ENCODE measurements around the gene CLP1. TPM values are rescaled to one million over a fixed set of nuclear protein-coding genes. Genes with fewer than 3 reads are reported as not detected.

Gene CLP1
- polyA plus RNA-seq, 1 donor from 2014 or later: 18.2 TPM

DNA sequence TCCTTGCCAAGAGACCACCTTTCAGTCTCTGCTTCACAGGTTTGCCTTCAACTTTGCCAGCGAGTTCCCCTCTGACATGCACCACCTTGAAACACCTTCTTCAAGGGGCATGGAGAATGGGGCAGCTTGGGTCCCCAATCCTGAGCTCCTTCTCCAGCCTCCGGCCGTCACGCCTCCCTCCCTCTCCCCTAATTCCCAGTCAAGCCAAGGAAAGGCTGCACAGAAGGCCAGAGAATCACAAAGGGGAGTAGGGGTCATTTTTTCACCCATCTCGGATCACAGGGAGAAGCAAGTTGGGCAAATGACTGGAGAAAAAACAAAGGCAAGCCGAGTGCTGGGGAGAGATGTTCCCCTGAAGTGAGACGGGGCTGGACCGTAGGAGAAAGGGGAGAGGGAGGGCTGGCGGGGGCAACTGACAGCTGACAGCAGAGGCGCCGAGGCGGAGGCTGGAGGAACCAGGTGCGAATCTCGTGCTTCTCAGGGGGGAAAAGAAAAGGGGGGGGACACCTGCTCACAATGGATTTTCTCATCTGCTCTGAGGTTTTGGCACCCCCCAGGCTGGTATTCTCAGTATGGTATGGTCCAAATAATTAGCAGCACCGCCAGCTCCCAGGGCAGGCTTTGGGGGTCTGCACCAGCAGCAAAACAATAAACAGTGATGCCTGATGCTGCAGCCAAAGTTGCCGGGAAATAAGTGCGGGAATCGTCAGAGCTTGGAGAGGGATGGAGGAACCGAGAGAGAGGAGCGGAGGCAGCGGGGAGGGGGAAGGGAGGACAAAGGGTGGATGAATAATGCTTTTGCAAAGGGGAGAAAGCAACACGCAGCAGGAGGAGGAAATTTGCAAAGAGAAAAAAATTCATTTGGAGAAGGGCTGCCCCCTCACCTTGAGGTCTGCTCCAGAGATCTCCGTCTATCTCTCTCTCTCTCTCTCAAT is 8.5 kb upstream of the CLP1 start:
- H3F3A ChIP-seq (ENCODE audit: insufficient read depth, low read length, poor library complexity, severe bottlenecking): no peaks in the 10 kb centered on the region
- H3K9me2 ChIP-seq (ENCODE audit: insufficient read depth, low read length): no peaks in the 10 kb centered on the region
- peak overlapping the region; percentile 97 for H3K4me2 ChIP-seq (ENCODE audit: low read length)
- no peaks in the 10 kb centered on the region for H3K27me3 ChIP-seq (ENCODE audit: insufficient read depth, low read depth, low read length)
- H3K9me3 ChIP-seq (ENCODE audit: low read length): no peaks in the 10 kb centered on the region
- no peaks in the 10 kb centered on the region for H4K20me1 ChIP-seq (ENCODE audit: insufficient read depth)
- peak overlapping the region; percentile 51 for H2AFZ ChIP-seq (ENCODE audit: low read depth, low read length)
- no peaks in the 10 kb centered on the region for H3K36me3 ChIP-seq (ENCODE audit: insufficient read depth, low read length)
- peak overlapping the region; percentile 94 for H3K27ac ChIP-seq (ENCODE audit: low read length)
- peak overlapping the region; percentile 97 for H3K9ac ChIP-seq (ENCODE audit: low read length)
- H3K79me2 ChIP-seq (replicated peaks; ENCODE audit: insufficient read depth, low read length): peaks cover 9% of the 10 kb centered on the region
- TF ChIP-seq TAF1 (IDR thresholded peaks at IDR 0.05; ENCODE audit: low read depth) (peak; percentile 3), EZH2 (IDR thresholded peaks at IDR 0.05; ENCODE audit: borderline replicate concordance, insufficient read depth, low read length, poor library complexity, severe bottlenecking) (no peak), EP300 (conservative IDR thresholded peaks at IDR 0.05; ENCODE audit: poor library complexity, severe bottlenecking) (no peak), POLR2AphosphoS5 (IDR thresholded peaks at IDR 0.05) (peak; percentile 26), SMC3 (conservative IDR thresholded peaks at IDR 0.05; ENCODE audit: poor library complexity) (peak; percentile 9), MXI1 (conservative IDR thresholded peaks at IDR 0.05; ENCODE audit: poor library complexity, severe bottlenecking) (peak; percentile 30), RAD21 (conservative IDR thresholded peaks at IDR 0.05) (no peak)
- TF ChIP-seq, protein P1, sequence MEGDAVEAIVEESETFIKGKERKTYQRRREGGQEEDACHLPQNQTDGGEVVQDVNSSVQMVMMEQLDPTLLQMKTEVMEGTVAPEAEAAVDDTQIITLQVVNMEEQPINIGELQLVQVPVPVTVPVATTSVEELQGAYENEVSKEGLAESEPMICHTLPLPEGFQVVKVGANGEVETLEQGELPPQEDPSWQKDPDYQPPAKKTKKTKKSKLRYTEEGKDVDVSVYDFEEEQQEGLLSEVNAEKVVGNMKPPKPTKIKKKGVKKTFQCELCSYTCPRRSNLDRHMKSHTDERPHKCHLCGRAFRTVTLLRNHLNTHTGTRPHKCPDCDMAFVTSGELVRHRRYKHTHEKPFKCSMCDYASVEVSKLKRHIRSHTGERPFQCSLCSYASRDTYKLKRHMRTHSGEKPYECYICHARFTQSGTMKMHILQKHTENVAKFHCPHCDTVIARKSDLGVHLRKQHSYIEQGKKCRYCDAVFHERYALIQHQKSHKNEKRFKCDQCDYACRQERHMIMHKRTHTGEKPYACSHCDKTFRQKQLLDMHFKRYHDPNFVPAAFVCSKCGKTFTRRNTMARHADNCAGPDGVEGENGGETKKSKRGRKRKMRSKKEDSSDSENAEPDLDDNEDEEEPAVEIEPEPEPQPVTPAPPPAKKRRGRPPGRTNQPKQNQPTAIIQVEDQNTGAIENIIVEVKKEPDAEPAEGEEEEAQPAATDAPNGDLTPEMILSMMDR (IDR thresholded peaks at IDR 0.05; ENCODE audit: poor library complexity, severe bottlenecking): no peak
- TF ChIP-seq, protein P2, sequence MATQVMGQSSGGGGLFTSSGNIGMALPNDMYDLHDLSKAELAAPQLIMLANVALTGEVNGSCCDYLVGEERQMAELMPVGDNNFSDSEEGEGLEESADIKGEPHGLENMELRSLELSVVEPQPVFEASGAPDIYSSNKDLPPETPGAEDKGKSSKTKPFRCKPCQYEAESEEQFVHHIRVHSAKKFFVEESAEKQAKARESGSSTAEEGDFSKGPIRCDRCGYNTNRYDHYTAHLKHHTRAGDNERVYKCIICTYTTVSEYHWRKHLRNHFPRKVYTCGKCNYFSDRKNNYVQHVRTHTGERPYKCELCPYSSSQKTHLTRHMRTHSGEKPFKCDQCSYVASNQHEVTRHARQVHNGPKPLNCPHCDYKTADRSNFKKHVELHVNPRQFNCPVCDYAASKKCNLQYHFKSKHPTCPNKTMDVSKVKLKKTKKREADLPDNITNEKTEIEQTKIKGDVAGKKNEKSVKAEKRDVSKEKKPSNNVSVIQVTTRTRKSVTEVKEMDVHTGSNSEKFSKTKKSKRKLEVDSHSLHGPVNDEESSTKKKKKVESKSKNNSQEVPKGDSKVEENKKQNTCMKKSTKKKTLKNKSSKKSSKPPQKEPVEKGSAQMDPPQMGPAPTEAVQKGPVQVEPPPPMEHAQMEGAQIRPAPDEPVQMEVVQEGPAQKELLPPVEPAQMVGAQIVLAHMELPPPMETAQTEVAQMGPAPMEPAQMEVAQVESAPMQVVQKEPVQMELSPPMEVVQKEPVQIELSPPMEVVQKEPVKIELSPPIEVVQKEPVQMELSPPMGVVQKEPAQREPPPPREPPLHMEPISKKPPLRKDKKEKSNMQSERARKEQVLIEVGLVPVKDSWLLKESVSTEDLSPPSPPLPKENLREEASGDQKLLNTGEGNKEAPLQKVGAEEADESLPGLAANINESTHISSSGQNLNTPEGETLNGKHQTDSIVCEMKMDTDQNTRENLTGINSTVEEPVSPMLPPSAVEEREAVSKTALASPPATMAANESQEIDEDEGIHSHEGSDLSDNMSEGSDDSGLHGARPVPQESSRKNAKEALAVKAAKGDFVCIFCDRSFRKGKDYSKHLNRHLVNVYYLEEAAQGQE (IDR thresholded peaks at IDR 0.05; ENCODE audit: borderline replicate concordance): peak; percentile 74
- H3K4me3 ChIP-seq (ENCODE audit: low read length): peak overlapping the region; percentile 76

DNA sequence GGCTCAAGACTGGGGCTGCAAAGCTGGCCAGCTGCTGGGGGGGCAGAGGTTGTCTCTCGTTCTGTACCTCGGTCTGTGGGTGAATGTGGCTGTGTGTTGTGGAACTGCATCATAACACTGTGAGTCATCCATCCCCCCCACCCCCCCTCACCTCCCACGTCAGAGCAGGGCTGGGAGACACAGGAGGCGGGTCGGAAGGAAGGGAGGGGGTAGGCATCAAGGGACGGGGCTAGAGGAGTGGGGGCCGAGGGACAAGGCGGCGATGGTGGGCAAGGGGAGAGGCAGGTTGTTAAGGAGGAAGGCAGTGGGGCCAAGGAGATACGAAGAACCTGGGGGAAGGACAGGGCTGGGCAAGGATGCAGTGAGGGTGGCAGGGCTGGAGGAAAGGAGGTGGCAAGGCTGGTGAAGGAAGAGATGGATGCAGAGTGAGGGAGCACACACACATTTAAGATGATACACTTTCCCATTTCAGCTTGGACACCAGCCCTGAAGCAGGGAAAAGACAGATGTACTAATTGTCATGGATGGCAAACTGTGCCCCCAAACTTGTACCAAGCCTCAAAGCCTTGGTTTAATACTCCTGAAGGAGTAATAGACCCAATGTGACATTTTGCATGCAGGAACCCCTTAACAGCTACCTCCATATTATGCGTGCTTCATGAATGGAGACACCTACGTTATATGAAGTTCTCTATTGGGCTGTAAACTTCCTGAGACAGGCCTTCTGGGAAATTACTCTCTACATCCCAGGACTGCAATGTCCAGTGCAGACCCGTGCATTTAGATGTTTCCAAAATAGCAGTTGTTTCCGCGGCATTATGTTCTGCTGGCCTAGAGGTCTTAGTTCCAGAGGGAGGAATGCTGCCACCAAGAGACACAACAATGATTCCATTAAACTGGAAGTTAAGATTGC is 7.5 kb upstream of the CLP1 start, which contains the start of gene YPEL4:
TSS of gene YPEL4 (minus strand) at position 87 of the 913 bp plus-strand sequence. CDS start 2,805 bp downstream, outside the sequence.
- Histone ChIP-seq H3K9me3 (ENCODE audit: low read length) (no peaks in the 10 kb centered on the region), H4K20me1 (ENCODE audit: insufficient read depth) (no peaks in the 10 kb centered on the region), H2AFZ (ENCODE audit: low read depth, low read length) (peak within 1 kb of the TSS; percentile 91), H3F3A (ENCODE audit: insufficient read depth, low read length, poor library complexity, severe bottlenecking) (no peaks in the 10 kb centered on the region), H3K36me3 (ENCODE audit: insufficient read depth, low read length) (no peaks in the 10 kb centered on the region), H3K9ac (ENCODE audit: low read length) (peak within 1 kb of the TSS; percentile 97), H3K4me2 (ENCODE audit: low read length) (peak within 1 kb of the TSS; percentile 97), H3K27ac (ENCODE audit: low read length) (peak within 1 kb of the TSS; percentile 94), H3K4me3 (ENCODE audit: low read length) (peak within 1 kb of the TSS; percentile 76), H3K9me2 (ENCODE audit: insufficient read depth, low read length) (no peaks in the 10 kb centered on the region), H3K27me3 (ENCODE audit: insufficient read depth, low read depth, low read length) (no peaks in the 10 kb centered on the region), H3K79me2 (replicated peaks; ENCODE audit: insufficient read depth, low read length) (peaks cover 9% of the 10 kb centered on the region)
- peak; percentile 28 for TF ChIP-seq TAF1 (IDR thresholded peaks at IDR 0.05; ENCODE audit: low read depth)
- TF ChIP-seq, protein P1 (IDR thresholded peaks at IDR 0.05; ENCODE audit: poor library complexity, severe bottlenecking): no peak
- peak; percentile 94 for TF ChIP-seq POLR2AphosphoS5 (IDR thresholded peaks at IDR 0.05)
- peak; percentile 31 for TF ChIP-seq EP300 (conservative IDR thresholded peaks at IDR 0.05; ENCODE audit: poor library complexity, severe bottlenecking)
- TF ChIP-seq EZH2 (IDR thresholded peaks at IDR 0.05; ENCODE audit: borderline replicate concordance, insufficient read depth, low read length, poor library complexity, severe bottlenecking): no peak
- TF ChIP-seq, protein P2 (IDR thresholded peaks at IDR 0.05; ENCODE audit: borderline replicate concordance): peak; percentile 49
- TF ChIP-seq MXI1 (conservative IDR thresholded peaks at IDR 0.05; ENCODE audit: poor library complexity, severe bottlenecking): no peak
- TF ChIP-seq RAD21 (conservative IDR thresholded peaks at IDR 0.05): no peak
- TF ChIP-seq SMC3 (conservative IDR thresholded peaks at IDR 0.05; ENCODE audit: poor library complexity): peak; percentile 20
